Stimulated activated CD4-positive, alpha-beta T cell treated with anti-CD3 and anti-CD28 coated beads, Interleukin-1b, Interleukin-23, amount 100 ng/mL, for 4 hours (primary cell): ENCODE measurements around the gene BATF3.
"Not testable (repeated sequence)": the region's sequence is repeated elsewhere in the genome, so short reads cannot be mapped to it uniquely, and the experiment has no call there.

Experiments
- DNase-seq, 2 donors: peaks; one replicate each; pipeline ENCODE4 v3.0.0-alpha.2; 2020; ENCODE audit warnings: low read depth in 2 of 2

Gene BATF3

DNA sequence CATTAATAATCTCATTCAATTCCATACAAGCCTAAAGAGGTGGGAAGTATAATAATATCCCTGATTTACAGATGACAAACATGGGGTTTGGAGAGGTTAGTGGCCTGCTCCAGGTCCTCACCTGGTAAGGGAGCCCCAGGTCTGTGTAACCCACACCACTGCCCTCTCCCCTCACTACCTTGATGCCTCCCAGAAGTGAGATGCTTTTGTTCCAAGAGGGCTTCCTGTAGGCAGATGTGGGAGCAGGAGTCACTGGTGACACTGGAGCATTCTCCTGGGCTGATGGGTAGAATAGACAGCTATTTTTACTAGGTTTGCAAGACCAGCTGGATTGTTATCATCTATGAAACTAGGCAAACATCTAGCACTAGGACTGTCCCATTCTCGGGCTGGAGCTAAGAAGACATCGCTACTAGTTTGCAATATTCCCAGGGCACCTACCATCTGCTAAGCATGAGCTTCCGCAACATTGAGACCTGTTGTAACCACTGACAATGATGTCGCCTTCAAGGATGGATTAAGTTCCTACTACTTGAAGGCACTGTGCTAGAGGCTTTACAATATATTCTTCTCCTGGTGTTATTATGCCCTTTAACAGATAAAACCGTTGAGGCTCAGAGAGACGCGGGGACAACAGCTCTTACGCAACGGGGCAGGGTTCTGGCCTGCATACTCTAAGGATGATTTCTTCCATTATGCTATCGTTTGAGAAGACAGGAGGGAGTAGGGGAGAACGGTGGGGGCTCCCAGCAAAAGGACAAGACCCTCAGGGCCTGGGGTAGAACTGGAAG, 35.0 kb downstream of the BATF3 start:
- DNase-seq = no peak

DNA sequence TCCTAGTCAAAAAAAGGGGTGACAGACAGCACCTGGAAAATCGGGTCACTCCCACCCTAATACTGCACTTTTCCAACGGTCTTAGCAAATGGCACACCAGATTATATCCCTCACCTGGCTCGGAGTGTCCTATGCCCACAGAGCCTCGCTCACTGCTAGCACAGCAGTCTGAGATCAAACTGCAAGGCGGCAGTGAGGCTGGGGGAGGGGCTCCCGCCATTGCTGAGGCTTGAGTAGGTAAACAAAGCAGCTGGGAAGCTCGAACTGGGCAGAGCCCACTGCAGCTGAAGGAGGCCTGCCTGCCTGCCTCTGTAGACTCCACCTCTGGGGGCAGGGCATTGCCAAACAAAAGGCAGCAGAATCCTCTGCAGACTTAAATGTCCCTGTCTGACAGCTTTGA, 41.4 kb downstream of the BATF3 start:
- not testable (repeated sequence) for DNase-seq

GRCh38 chr1:212656730-212657129, 42.9 kb downstream of the BATF3 start:
- DNase-seq = no peak

- no peak for DNase-seq
Measured at GRCh38 chr1:212655668-212656440, 43.8 kb downstream of the BATF3 start.

DNA sequence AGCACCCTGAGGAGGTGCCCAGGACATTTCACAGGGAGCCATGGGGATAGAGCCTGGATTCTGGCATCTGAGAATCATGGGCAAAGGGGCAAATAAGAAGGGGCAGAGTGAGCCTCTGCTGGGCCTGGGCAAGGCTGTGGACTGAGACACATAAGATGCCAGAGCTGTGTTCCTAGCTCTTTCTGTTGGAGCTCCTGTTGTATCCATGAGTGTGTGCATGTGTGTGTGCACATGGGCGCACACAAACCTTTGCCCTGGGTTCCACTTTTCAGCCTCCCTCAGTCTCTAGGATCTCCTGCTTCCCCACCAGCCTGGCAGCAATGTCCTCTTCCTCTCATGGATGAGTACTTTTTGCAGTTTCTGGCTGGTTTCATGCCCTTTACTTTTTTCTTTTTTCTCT, 47.0 kb downstream of the BATF3 start:
- no peak for DNase-seq

GRCh38 chr1:212651977-212652376, 47.7 kb downstream of the BATF3 start:
- no peak for DNase-seq

DNA sequence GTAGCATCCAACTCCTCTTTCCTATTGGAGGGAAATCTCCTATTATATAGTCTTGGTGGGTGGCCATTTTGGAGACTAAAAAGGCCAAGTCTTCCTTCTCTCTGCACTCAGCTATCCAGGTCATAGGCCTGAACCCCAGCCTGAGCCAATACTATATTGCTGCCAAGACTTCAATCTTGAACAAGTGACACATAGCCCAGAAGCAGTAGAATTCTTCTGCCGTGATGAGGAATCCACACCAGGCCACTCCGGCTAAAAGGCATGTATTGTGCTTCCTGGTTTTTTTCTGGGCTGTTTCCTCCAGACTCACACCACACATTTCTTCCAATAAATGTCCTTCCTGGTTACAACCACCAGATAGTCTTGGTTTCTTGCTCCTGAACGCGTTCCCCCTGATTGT, 48.1 kb downstream of the BATF3 start:
- DNase-seq = no peak

- DNase-seq = no peak
Measured at GRCh38 chr1:212650228-212650627, 49.4 kb downstream of the BATF3 start.

- DNase-seq = no peak
Measured at GRCh38 chr1:212649020-212649419, 50.6 kb downstream of the BATF3 start.

DNA sequence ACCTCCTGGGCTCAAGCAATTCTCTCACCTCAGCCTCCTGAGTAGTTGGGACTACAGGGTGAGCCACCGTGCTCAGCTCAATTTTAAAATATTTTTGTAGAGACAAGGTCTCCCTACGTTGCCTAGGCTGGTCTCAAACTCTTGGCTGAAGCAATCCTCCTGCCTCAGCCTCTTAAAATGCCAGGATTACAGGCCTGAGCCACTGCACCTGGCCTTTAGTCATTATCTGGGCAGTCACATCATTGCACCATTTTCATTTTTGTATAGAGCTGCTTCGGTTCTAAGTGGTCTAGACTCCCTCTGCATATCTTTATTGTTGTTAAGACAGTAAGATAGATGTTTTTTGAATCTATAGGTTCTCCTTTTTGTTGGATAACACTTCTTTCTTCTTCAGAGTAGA, 51.2 kb downstream of the BATF3 start:
- no peak for DNase-seq

DNA sequence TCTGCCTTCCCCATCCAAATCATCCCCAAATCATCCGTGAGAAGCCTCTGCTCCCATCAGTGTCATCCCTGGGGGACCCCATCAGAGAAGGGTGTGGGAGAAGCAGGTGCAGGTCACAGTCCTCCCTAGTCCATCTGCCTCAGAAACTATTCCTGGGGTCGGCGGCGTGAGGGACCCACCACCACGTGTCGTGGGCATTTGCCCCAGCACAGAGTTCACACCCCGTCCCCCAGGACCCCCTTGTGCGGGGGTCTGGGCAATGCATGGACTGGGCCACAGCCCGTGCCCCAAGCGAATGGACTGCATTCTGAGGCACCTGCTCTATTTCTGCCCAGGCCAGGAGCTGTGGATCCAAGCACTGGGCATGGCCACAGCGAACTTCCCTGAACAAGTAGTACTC, 52.6 kb downstream of the BATF3 start:
- no peak for DNase-seq

- DNase-seq = no peak
Measured at GRCh38 chr1:212646588-212646987, 53.1 kb downstream of the BATF3 start.

DNA sequence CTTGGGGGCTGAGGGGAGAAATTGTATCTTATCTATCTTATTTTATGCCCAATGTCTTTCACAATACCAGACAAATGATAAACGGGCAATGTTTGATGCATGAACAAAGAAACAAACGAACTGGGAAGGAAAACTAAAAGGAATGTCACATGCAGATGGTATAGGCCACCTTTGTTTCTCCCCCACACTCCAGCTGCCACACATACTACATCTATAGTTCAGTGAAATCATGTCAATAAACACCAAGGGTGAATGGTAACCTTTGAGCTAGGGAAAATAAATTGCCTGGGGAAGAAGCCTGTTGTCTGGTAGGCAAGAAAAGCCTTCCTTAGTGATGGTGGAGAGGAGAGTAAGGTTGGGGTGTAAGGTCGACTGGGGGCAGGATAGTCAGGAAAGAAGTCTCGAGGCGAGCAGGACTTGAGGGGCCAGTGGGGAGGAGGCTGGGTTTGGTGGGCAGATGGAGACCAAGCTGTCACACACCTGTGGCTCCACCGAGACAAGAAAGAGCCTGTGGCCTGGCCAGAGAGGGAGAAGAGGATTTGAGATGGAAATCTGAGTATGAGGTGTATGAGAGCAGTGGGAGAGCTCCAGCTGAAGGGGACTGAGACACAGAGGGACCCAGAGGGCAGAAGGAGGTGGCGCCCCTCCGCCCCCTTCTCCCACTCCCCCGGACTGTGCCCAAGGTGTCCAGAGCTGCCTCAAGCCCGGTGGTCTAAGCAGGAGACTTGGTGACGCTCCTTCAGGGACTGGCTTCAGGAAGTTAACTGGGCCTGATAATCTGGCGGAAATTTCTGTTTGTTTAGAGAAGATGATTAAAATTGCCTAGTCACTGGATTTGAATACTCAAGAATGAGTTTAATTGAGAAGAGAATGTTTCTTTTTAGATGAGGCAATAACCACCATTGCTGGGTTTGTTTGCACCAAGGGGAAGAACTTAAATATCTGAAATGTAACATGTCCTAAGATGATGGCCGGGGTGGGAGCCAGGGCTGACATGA, 53.8 kb downstream of the BATF3 start:
- no peak for DNase-seq

- DNase-seq = no peak
Measured at GRCh38 chr1:212644866-212645545, 54.6 kb downstream of the BATF3 start.

GRCh38 chr1:212643877-212644276, 55.8 kb downstream of the BATF3 start:
- DNase-seq = no peak

GRCh38 chr1:212641956-212642355, 57.7 kb downstream of the BATF3 start:
- DNase-seq = no peak

DNA sequence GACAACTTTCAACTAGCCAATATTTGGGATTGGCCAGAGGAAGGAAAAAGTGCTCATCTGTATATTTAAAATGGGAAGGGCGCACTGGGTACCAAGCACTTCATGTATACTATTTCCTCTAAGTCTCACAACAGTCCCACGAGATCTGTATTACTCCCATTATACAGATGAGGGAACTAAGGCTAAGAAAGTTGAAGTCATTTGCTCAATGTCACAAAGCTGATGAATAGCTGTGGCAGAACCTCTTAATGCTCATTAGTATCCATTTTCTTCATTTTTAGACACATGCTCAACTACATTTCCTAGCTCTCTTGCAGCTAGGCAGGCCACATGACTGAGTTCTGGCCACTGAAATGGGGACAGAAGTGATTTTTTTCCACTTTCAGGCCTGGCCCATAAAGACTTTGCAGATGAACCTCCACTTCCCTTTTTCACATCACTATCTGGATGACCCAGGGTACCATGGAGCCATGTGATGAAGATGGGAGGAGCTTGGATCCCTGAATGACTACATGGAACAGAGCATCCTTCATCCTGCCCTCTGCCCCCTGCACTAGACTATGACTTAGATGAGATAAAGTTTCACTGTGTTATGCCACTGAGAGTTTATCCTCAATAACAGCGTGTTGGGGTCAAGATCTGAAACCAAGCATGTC, 59.3 kb downstream of the BATF3 start:
- no peak for DNase-seq

DNA sequence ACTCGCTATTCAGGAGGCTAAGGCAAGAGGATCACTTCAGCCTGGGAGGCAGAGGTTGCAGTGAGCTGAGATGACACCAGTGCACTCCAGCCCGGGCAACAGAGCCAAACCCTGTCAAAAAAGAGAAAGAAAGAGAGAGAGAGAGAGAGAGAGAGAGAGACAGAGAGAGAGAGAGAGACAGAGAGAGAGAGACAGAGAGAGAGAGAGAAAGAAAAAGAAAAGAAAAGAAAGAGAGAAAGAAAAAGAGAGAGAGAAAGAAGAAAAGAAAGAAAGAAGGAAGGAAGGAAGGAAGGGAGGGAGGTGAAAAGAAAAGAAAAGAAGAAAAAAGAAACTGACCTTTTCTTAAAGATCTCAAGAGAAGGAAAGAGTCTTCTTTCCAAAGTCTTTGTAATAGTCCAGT, 60.1 kb downstream of the BATF3 start:
- DNase-seq = not testable (repeated sequence)

- no peak for DNase-seq
Measured at GRCh38 chr1:212638492-212639151, 61.0 kb downstream of the BATF3 start.

DNA sequence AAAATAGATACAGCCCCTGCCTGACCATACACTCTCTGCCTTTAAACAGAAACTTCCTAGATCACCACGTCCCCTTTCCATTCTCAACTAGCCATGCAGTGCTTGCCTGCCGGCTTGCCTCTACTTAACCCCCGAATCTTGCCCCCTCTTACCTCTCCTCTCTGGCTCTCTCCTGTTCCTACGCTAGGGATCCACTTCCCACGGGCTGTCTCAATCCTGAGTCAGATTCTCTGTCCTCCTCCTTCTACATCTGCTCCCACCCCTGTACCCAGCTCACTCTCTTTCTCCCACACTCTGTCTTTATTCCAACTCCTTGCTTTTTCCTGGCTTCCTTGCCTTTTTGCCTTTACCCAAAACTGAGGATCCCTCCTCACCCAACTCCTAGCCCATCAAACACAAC, 61.7 kb downstream of the BATF3 start:
- no peak for DNase-seq
